GM13976 (cell line): ENCODE results near the gene CHRNB2.

ENCODE experiments used
- DNase-seq: peaks from one replicate; pipeline ENCODE4 v3.0.0; 2012; ENCODE audit warnings: low spot score
- in situ Hi-C: fragments of 300-500 bp; cut with MboI; formaldehyde crosslinking; loops from one replicate; pipeline ENCODE4 v1.12.0; 2022; ENCODE audit warnings: low sequenced_read_pairs, mixed read lengths, inconsistent platforms; ENCODE audit not compliant: unreplicated experiment
- TF ChIP-seq, protein P1 (sequence below): IDR thresholded peaks from 2 replicates; pipeline ENCODE4 v1.5.1; 2012; ENCODE audit warnings: borderline replicate concordance, mild to moderate bottlenecking; ENCODE audit not compliant: insufficient read depth; ENCODE audit errors: extremely low read depth, missing control alignments, control extremely low read depth

Gene CHRNB2

GRCh38 chr1:154551474-154551873 lies 16.1 kb upstream of the CHRNB2 start:
- TF ChIP-seq, protein P1, sequence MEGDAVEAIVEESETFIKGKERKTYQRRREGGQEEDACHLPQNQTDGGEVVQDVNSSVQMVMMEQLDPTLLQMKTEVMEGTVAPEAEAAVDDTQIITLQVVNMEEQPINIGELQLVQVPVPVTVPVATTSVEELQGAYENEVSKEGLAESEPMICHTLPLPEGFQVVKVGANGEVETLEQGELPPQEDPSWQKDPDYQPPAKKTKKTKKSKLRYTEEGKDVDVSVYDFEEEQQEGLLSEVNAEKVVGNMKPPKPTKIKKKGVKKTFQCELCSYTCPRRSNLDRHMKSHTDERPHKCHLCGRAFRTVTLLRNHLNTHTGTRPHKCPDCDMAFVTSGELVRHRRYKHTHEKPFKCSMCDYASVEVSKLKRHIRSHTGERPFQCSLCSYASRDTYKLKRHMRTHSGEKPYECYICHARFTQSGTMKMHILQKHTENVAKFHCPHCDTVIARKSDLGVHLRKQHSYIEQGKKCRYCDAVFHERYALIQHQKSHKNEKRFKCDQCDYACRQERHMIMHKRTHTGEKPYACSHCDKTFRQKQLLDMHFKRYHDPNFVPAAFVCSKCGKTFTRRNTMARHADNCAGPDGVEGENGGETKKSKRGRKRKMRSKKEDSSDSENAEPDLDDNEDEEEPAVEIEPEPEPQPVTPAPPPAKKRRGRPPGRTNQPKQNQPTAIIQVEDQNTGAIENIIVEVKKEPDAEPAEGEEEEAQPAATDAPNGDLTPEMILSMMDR, result no peak
- in situ Hi-C loops, result loop anchor here (25.0 kb wide), 2 partner anchors 336 to 511 kb away; partner anchors contain the start of genes ADAM15 and EFNA4
- no peak for DNase-seq

GRCh38 chr1:154552036-154552435 lies 15.5 kb upstream of the CHRNB2 start:
- TF ChIP-seq, protein P1, result no peak
- DNase-seq, result no peak
- in situ Hi-C loops, result loop anchor here (25.0 kb wide), 2 partner anchors 335 to 510 kb away; partner anchors contain the start of genes ADAM15 and EFNA4

- TF ChIP-seq, protein P1, result no peak
- no peak for DNase-seq
- in situ Hi-C loops, result loop anchor here (25.0 kb wide), 2 partner anchors 334 to 509 kb away; partner anchors contain the start of genes ADAM15 and EFNA4
Measured at GRCh38 chr1:154553056-154554030, 14.2 kb upstream of the CHRNB2 start.

GRCh38 chr1:154556422-154556821 lies 11.2 kb upstream of the CHRNB2 start:
- TF ChIP-seq, protein P1, result no peak
- in situ Hi-C loops, result loop anchor here (25.0 kb wide), 2 partner anchors 331 to 506 kb away; partner anchors contain the start of genes ADAM15 and EFNA4
- no peak for DNase-seq

GRCh38 chr1:154557248-154557938 lies 10.2 kb upstream of the CHRNB2 start:
- TF ChIP-seq, protein P1, result no peak
- no peak for DNase-seq
- in situ Hi-C loops, result loop anchor here (25.0 kb wide), 2 partner anchors 330 to 505 kb away; partner anchors contain the start of genes ADAM15 and EFNA4
